Suppressor macrophage treated with lipopolysaccharide for 4 hours (primary cell): ENCODE results near the gene ICA1.
"Not testable (repeated sequence)": the region's sequence is repeated elsewhere in the genome, so short reads cannot be mapped to it uniquely, and the experiment has no call there.

ENCODE experiments used
- DNase-seq: peaks from one replicate; pipeline ENCODE4 v3.0.0-alpha.2; 2020

Gene ICA1

GRCh38 chr7:8089036-8089780 is 172.8 kb downstream of the ICA1 start:
- DNase-seq = no peak

- no peak for DNase-seq
Measured at GRCh38 chr7:8086239-8086638, 175.7 kb downstream of the ICA1 start.

GRCh38 chr7:8085420-8085819 is 176.5 kb downstream of the ICA1 start:
- DNase-seq = no peak

- DNase-seq = no peak
Measured at GRCh38 chr7:8084836-8085235, 177.1 kb downstream of the ICA1 start.

- DNase-seq = no peak
Measured at GRCh38 chr7:8082762-8083161, 179.2 kb downstream of the ICA1 start.

- DNase-seq = no peak
Measured at GRCh38 chr7:8078418-8078817, 183.5 kb downstream of the ICA1 start.

- DNase-seq = no peak
Measured at GRCh38 chr7:8070451-8071180, 191.4 kb downstream of the ICA1 start.

GRCh38 chr7:8068892-8069686 is 192.9 kb downstream of the ICA1 start:
- no peak for DNase-seq

- no peak for DNase-seq
Measured at GRCh38 chr7:8065356-8065813, 196.6 kb downstream of the ICA1 start.

- DNase-seq = no peak
Measured at GRCh38 chr7:8064828-8065227, 197.1 kb downstream of the ICA1 start.

- no peak for DNase-seq
Measured at GRCh38 chr7:8063706-8064297, 198.2 kb downstream of the ICA1 start.

- DNase-seq = not testable (repeated sequence)
Measured at GRCh38 chr7:8063300-8063699, 198.7 kb downstream of the ICA1 start.
